SU-DHL-6 (cell line): ENCODE data around the gene USP28.

ENCODE experiments used
- H2AFZ ChIP-seq: fragments of 200-600 bp; sonication (generic); 2 replicates; pipeline ENCODE4 v1.6.1; 2014; ENCODE audit warnings: low read depth, mild to moderate bottlenecking, moderate library complexity, mixed read lengths, antibody characterized with exemption, low read length; ENCODE audit not compliant: severe bottlenecking
- H3F3A ChIP-seq: fragments of 200-600 bp; shearing (Covaris generic); 2 replicates; pipeline ENCODE4 v1.6.0; 2016; ENCODE audit warnings: antibody characterized with exemption, mild to moderate bottlenecking; ENCODE audit not compliant: insufficient read depth
- H3K27ac ChIP-seq: fragments of 200-600 bp; sonication (generic); 2 replicates; pipeline ENCODE4 v1.5.1; 2016; ENCODE audit warnings: low read depth, mild to moderate bottlenecking, low read length, moderate library complexity, mixed read lengths
- H3K27me3 ChIP-seq: fragments of 200-600 bp; sonication (generic), shearing (Covaris generic); 2 replicates; pipeline ENCODE4 v1.6.0; 2014; ENCODE audit warnings: mild to moderate bottlenecking, low read length
- H3K36me3 ChIP-seq: fragments of 200-600 bp; sonication (generic); 2 replicates; pipeline ENCODE4 v1.6.1; 2014; ENCODE audit warnings: mild to moderate bottlenecking, low read length, mixed read lengths
- H3K4me2 ChIP-seq: fragments of 300-600, 200-600 bp; shearing (Covaris generic), sonication (generic); 2 replicates; pipeline ENCODE4 v1.6.0; 2014; ENCODE audit warnings: low read length, low read depth, mild to moderate bottlenecking; ENCODE audit not compliant: poor library complexity, severe bottlenecking
- H3K4me3 ChIP-seq: fragments of 200-600 bp; sonication (generic); 2 replicates; pipeline ENCODE4 v1.5.1; 2014; ENCODE audit warnings: antibody characterized with exemption, low read length, mild to moderate bottlenecking, mixed read lengths; ENCODE audit not compliant: insufficient read depth, poor library complexity, severe bottlenecking
- H3K79me2 ChIP-seq: fragments of 200-600 bp; sonication (generic); 2 replicates; pipeline ENCODE4 v1.6.1; 2014; ENCODE audit warnings: mild to moderate bottlenecking, low read length, moderate library complexity; ENCODE audit not compliant: insufficient read depth
- H3K9ac ChIP-seq: fragments of 200-600 bp; sonication (generic); 2 replicates; pipeline ENCODE4 v1.7.0; 2014; ENCODE audit warnings: mild to moderate bottlenecking, low read length
- H3K9me2 ChIP-seq: fragments of 200-600 bp; sonication (generic); replicated peaks from 2 replicates; pipeline ENCODE4 v1.6.1; 2014; ENCODE audit warnings: low read length; ENCODE audit not compliant: insufficient read depth
- H3K9me3 ChIP-seq: fragments of 200-600 bp; sonication (generic); 2 replicates; pipeline ENCODE4 v1.6.1; 2014; ENCODE audit warnings: low read length, mixed read lengths; ENCODE audit not compliant: insufficient read depth
- H4K20me1 ChIP-seq: fragments of 200-600 bp; sonication (generic); 2 replicates; pipeline ENCODE4 v1.6.1; 2014; ENCODE audit warnings: low read depth, mild to moderate bottlenecking, antibody characterized with exemption, low read length, moderate library complexity, mixed read lengths
- CTCF ChIP-seq: fragments of 200-600 bp; sonication (generic); IDR thresholded peaks from one replicate; pipeline ENCODE4 v1.5.1; 2017; ENCODE audit warnings: antibody characterized with exemption, mild to moderate bottlenecking, low read length, moderate library complexity; ENCODE audit not compliant: insufficient read depth, poor library complexity, severe bottlenecking
- EZH2phosphoT487 ChIP-seq: fragments of 200-600 bp; sonication (generic), shearing (Covaris generic); conservative IDR thresholded peaks from 2 replicates; pipeline ENCODE4 v1.6.1; 2018; ENCODE audit warnings: mild to moderate bottlenecking, antibody characterized with exemption, low read length, moderate library complexity, mixed read lengths

USP28 gene

GRCh38 chr11:113894421-113894996 is 19.1 kb upstream of the USP28 start:
- Histone ChIP-seq H2AFZ (no peak overlapping the region), H3K4me3 (no peak overlapping the region), H3K9ac (no peak overlapping the region), H3K4me2 (no peak overlapping the region), H3K9me2 (no peaks in the 10 kb centered on the region), H3F3A (no peaks in the 10 kb centered on the region), H3K79me2 (no peaks in the 10 kb centered on the region), H3K27me3 (no peaks in the 10 kb centered on the region), H3K36me3 (no peaks in the 10 kb centered on the region), H3K9me3 (no peaks in the 10 kb centered on the region), H4K20me1 (no peaks in the 10 kb centered on the region), H3K27ac (no peak overlapping the region)
- TF ChIP-seq CTCF = no peak
- no peak for TF ChIP-seq EZH2phosphoT487

- TF ChIP-seq EZH2phosphoT487 (no peak), CTCF (no peak)
- H2AFZ ChIP-seq = no peak overlapping the region
- no peak overlapping the region for H3K4me2 ChIP-seq
- no peaks in the 10 kb centered on the region for H3K79me2 ChIP-seq
- H3K9me2 ChIP-seq = no peaks in the 10 kb centered on the region
- no peaks in the 10 kb centered on the region for H3K9me3 ChIP-seq
- no peak overlapping the region for H3K4me3 ChIP-seq
- no peak overlapping the region for H3K27ac ChIP-seq
- no peaks in the 10 kb centered on the region for H3F3A ChIP-seq
- no peaks in the 10 kb centered on the region for H4K20me1 ChIP-seq
- H3K9ac ChIP-seq = no peak overlapping the region
- no peaks in the 10 kb centered on the region for H3K36me3 ChIP-seq
- no peaks in the 10 kb centered on the region for H3K27me3 ChIP-seq
Measured at GRCh38 chr11:113888848-113889247, 13.5 kb upstream of the USP28 start.

- Histone ChIP-seq H3K9me3 (no peaks in the 10 kb centered on the region), H3K27me3 (no peaks in the 10 kb centered on the region), H3K4me2 (no peak overlapping the region), H3K9me2 (no peaks in the 10 kb centered on the region), H3K79me2 (no peaks in the 10 kb centered on the region), H3K4me3 (no peak overlapping the region), H2AFZ (no peak overlapping the region), H4K20me1 (no peaks in the 10 kb centered on the region), H3K9ac (no peak overlapping the region), H3K27ac (no peak overlapping the region), H3F3A (no peaks in the 10 kb centered on the region), H3K36me3 (no peaks in the 10 kb centered on the region)
- no peak for TF ChIP-seq CTCF
- no peak for TF ChIP-seq EZH2phosphoT487
Measured at GRCh38 chr11:113885897-113886296, 10.5 kb upstream of the USP28 start.
